Muscle of arm (tissue), 12 donors: ENCODE measurements around the gene ZNF680. TPM values are rescaled to one million over a fixed set of nuclear protein-coding genes. Genes with fewer than 3 reads are reported as not detected.
"Not testable (repeated sequence)": the region's sequence is repeated elsewhere in the genome, so short reads cannot be mapped to it uniquely, and the experiment has no call there.

Experiments
- DNase-seq: peaks from one replicate; pipeline ENCODE4 v3.0.0-alpha.2; 2013
- polyA plus RNA-seq, 12 donors: library from polyadenylated mRNA; unstranded; fragments of 120-200 nt; gene quantifications; one replicate each; pipeline ENCODE4 v1.2.1, GENCODE V29; 2013; ENCODE audit not compliant: insufficient read length in 12 of 12

The ZNF680 gene
- polyA plus RNA-seq, 12 donors: 4.6 to 15.2 (median 10.5) TPM; not detected in 1

- DNase-seq: no peak
These were observed 4.6 kb downstream of the ZNF680 start for GRCh38 chr7:64558323-64558705.

GRCh38 chr7:64557601-64558322 lies 5.1 kb downstream of the ZNF680 start:
- no peak for DNase-seq

GRCh38 chr7:64555046-64555445 lies 7.8 kb downstream of the ZNF680 start:
- no peak for DNase-seq

- not testable (repeated sequence) for DNase-seq
These were observed 8.7 kb downstream of the ZNF680 start for GRCh38 chr7:64554188-64554587.

- no peak for DNase-seq
These were observed 11.3 kb downstream of the ZNF680 start for GRCh38 chr7:64551375-64552142.

GRCh38 chr7:64544010-64544409 lies 18.9 kb downstream of the ZNF680 start:
- DNase-seq: no peak

GRCh38 chr7:64541438-64542359 lies 21.2 kb downstream of the ZNF680 start:
- no peak for DNase-seq

- no peak for DNase-seq
These were observed 29.1 kb downstream of the ZNF680 start for GRCh38 chr7:64533756-64534155.

GRCh38 chr7:64528770-64529169 lies 34.1 kb downstream of the ZNF680 start:
- DNase-seq: no peak

- DNase-seq: no peak
These were observed 41.4 kb downstream of the ZNF680 start for GRCh38 chr7:64521409-64521984.

- DNase-seq: no peak
These were observed 46.4 kb downstream of the ZNF680 start for GRCh38 chr7:64516451-64516850.

- DNase-seq: no peak
These were observed 47.1 kb downstream of the ZNF680 start for GRCh38 chr7:64515781-64516180.

- DNase-seq: no peak
These were observed 47.5 kb downstream of the ZNF680 start for GRCh38 chr7:64515330-64515729.

GRCh38 chr7:64509583-64509982 lies 53.3 kb downstream of the ZNF680 start:
- no peak for DNase-seq

- DNase-seq: no peak
These were observed 58.2 kb downstream of the ZNF680 start for GRCh38 chr7:64504581-64505120.

- DNase-seq: no peak
These were observed 64.6 kb downstream of the ZNF680 start for GRCh38 chr7:64498270-64498669.

GRCh38 chr7:64494912-64495461 lies 67.9 kb downstream of the ZNF680 start:
- DNase-seq: no peak

GRCh38 chr7:64485623-64486022 lies 77.2 kb downstream of the ZNF680 start:
- DNase-seq: no peak
